ENCODE data around the gene CLIC4. TPM values are rescaled to one million over a fixed set of nuclear protein-coding genes. Genes with fewer than 3 reads are reported as not detected.
A peak's percentile ranks its signal among the peaks of the same experiment; 100 is the strongest.

Gene CLIC4
- total and polyA plus RNA-seq, 9 of the 15 experiments (the other 6 are each of a cell fraction or from before 2014, with no cell fraction given) = 16.0 to 67.5 (median 38.4) TPM

DNA sequence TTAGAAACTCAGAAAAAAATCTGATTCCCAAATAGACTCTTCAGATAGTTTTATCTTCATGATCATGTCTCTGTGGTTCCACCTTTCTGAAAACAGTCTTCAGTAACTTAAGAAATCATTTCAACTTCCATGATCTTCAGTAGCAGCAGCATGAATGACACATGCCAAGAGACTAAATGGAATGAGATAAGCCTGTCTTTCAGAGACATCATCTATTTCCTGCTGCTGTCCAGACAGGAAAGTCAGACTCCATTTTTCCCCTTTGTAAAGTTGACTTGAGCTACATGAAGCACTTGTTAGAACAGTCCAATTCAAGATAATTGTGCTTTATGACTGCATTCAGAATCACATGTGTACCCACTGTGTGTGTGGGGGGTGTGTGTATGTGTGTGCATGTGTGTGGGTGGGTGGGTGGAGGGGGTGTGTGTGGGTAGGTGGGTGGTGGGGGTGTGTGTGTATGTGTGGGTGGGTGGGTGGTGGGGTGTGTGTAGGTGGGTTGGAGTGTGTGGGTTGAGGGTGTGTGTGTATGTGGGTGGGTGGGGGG, 58.8 kb downstream of the CLIC4 start:
- in situ Hi-C loops (cut with MboI) = no loop called here
- TF ChIP-seq, protein P1, sequence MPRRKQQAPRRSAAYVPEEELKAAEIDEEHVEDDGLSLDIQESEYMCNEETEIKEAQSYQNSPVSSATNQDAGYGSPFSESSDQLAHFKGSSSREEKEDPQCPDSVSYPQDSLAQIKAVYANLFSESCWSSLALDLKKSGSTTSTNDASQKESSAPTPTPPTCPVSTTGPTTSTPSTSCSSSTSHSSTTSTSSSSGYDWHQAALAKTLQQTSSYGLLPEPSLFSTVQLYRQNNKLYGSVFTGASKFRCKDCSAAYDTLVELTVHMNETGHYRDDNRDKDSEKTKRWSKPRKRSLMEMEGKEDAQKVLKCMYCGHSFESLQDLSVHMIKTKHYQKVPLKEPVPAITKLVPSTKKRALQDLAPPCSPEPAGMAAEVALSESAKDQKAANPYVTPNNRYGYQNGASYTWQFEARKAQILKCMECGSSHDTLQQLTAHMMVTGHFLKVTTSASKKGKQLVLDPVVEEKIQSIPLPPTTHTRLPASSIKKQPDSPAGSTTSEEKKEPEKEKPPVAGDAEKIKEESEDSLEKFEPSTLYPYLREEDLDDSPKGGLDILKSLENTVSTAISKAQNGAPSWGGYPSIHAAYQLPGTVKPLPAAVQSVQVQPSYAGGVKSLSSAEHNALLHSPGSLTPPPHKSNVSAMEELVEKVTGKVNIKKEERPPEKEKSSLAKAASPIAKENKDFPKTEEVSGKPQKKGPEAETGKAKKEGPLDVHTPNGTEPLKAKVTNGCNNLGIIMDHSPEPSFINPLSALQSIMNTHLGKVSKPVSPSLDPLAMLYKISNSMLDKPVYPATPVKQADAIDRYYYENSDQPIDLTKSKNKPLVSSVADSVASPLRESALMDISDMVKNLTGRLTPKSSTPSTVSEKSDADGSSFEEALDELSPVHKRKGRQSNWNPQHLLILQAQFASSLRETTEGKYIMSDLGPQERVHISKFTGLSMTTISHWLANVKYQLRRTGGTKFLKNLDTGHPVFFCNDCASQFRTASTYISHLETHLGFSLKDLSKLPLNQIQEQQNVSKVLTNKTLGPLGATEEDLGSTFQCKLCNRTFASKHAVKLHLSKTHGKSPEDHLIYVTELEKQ (CRISPR knock-in tag; IDR thresholded peaks at IDR 0.05) = peak; percentile 75
- TF ChIP-seq, protein P2, sequence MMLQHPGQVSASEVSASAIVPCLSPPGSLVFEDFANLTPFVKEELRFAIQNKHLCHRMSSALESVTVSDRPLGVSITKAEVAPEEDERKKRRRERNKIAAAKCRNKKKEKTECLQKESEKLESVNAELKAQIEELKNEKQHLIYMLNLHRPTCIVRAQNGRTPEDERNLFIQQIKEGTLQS (IDR thresholded peaks at IDR 0.05) = no peak
- TF ChIP-seq, protein P2 (CRISPR knock-in tag; conservative IDR thresholded peaks at IDR 0.05) = no peak
- TF ChIP-seq JUN (IDR thresholded peaks at IDR 0.05; ENCODE audit: borderline replicate concordance, low read depth, low read length) (no peak), JUN (CRISPR knock-in tag; IDR thresholded peaks at IDR 0.05; ENCODE audit: borderline replicate concordance) (no peak), ZNF174 (CRISPR knock-in tag; IDR thresholded peaks at IDR 0.05) (no peak), ZC3H4 (CRISPR knock-in tag; IDR thresholded peaks at IDR 0.05; ENCODE audit: borderline replicate concordance) (no peak), LCOR (CRISPR knock-in tag; IDR thresholded peaks at IDR 0.05) (no peak), EGR1 (conservative IDR thresholded peaks at IDR 0.05) (peak; percentile 92), SAFB2 (IDR thresholded peaks at IDR 0.05; ENCODE audit: borderline replicate concordance, low read depth, low read length, severe bottlenecking) (no peak), ZNF311 (CRISPR knock-in tag; IDR thresholded peaks at IDR 0.05) (no peak), ZNF217 (CRISPR knock-in tag; IDR thresholded peaks at IDR 0.05) (no peak), WHSC1 (IDR thresholded peaks at IDR 0.05; ENCODE audit: low read length) (no peak), ZKSCAN8 (CRISPR knock-in tag; IDR thresholded peaks at IDR 0.05) (no peak), MEIS2 (IDR thresholded peaks at IDR 0.05; ENCODE audit: partially characterized antibody) (peak; percentile 91)
- TF ChIP-seq, protein P3, sequence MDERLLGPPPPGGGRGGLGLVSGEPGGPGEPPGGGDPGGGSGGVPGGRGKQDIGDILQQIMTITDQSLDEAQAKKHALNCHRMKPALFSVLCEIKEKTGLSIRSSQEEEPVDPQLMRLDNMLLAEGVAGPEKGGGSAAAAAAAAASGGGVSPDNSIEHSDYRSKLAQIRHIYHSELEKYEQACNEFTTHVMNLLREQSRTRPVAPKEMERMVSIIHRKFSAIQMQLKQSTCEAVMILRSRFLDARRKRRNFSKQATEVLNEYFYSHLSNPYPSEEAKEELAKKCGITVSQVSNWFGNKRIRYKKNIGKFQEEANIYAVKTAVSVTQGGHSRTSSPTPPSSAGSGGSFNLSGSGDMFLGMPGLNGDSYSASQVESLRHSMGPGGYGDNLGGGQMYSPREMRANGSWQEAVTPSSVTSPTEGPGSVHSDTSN (CRISPR knock-in tag; IDR thresholded peaks at IDR 0.05; ENCODE audit: low read depth) = no peak
- TF ChIP-seq, protein P3 (tag; conservative IDR thresholded peaks at IDR 0.05; ENCODE audit: low read depth) = peak; percentile 85

More for the DNA sequence above, 58.8 kb downstream of the CLIC4 start:
- BruUV-seq (replicated peaks) = no TSS peak
- Histone ChIP-seq H3K79me2 (ENCODE audit: control insufficient read depth, insufficient read depth, low read length) (no peaks in the 10 kb centered on the region), H3K9ac (ENCODE audit: insufficient read depth in 1 of 2, low read depth in 2 of 2, low read length in 2 of 2) (no peak overlapping the region), H3K9me1 (ENCODE audit: control insufficient read depth, insufficient read depth, low read length) (no peaks in the 10 kb centered on the region), H4K20me1 (replicated peaks; ENCODE audit: control insufficient read depth, insufficient read depth, low read length) (no peaks in the 10 kb centered on the region), H3K27me3 (ENCODE audit: control insufficient read depth in 2 of 2, insufficient read depth in 2 of 2, low read length in 2 of 2) (no peaks in the 10 kb centered on the region), H3K9me3 (replicated peaks; ENCODE audit: control insufficient read depth, insufficient read depth, low read depth, low read length) (no peaks in the 10 kb centered on the region), H3K36me3 (ENCODE audit: control insufficient read depth, insufficient read depth, low read length) (no peaks in the 10 kb centered on the region), H3K4me3 (no peak overlapping the region), H3K4me1 (replicated peaks in 1 of 2; ENCODE audit: control insufficient read depth in 2 of 2, insufficient read depth in 2 of 2, low read length in 2 of 2) (peaks cover 0 to 11% of the 10 kb centered on the region in 2 experiments; a peak in 2 of 5 replicates), H2AFZ (ENCODE audit: low read depth, low read length) (no peak overlapping the region), H3K4me2 (ENCODE audit: insufficient read depth, low read length) (no peak overlapping the region), H3K27ac (ENCODE audit: extremely low read depth, low read depth, low read length) (peak overlapping the region; percentile 36; the same call in 1 of the 3 replicates)
- DNase-seq (ENCODE audit: extremely low read depth in 1 of 4, low spot score in 3 of 4) (peak in 2 of 4 experiments; percentile 20 to 38), FAIRE-seq (peak; percentile 35), ATAC-seq (peak; percentile 61)
- ChIA-PET POLR2A (interaction anchor here (1.0 kb wide), 1 partner anchor 108 kb away, joined by 4 read pairs; no protein-coding TSS in a partner anchor), CTCF (ENCODE audit: low intra/inter-chr PET ratio) (no interaction called here)
- intact Hi-C loops (cut with micrococcal nuclease) = no loop called here

Data from K562 (cell line).